ENCODE data around the gene RELN. TPM values are rescaled to one million over a fixed set of nuclear protein-coding genes. Genes with fewer than 3 reads are reported as not detected.

The RELN gene
- total RNA-seq, 2 donors from 2014 or later, result 1.1 to 1.4 TPM

DNA sequence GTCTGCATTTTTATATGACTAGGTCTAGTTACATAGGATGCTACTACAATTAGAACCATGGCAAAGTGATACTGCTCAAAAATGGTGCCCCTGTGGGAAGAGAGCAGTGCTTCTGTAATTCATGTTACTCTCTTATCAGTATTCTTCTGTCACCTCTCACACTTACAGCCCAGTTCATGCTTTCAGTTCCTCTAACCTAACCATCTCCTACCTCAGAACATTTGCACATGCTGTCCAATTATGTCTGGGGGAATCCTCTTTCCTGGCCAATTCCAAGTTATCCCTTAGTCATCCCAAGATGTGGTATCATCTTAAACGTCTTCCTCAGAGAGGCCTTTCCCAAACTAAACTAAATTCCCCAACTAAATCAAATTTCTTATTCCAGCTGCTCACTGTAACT lies 190.2 kb downstream of the RELN start:
- H3K36me3 ChIP-seq, result no peaks in the 10 kb centered on the region
- no peaks in the 10 kb centered on the region for H3K9me3 ChIP-seq
- intact Hi-C loops (cut with DNase I), result no loop called here
- no peaks in the 10 kb centered on the region for H3K27me3 ChIP-seq
- H3K27ac ChIP-seq, result no peak overlapping the region
- DNase-seq, result no peak
- H3K4me1 ChIP-seq, result no peaks in the 10 kb centered on the region
- TF ChIP-seq, protein P1, sequence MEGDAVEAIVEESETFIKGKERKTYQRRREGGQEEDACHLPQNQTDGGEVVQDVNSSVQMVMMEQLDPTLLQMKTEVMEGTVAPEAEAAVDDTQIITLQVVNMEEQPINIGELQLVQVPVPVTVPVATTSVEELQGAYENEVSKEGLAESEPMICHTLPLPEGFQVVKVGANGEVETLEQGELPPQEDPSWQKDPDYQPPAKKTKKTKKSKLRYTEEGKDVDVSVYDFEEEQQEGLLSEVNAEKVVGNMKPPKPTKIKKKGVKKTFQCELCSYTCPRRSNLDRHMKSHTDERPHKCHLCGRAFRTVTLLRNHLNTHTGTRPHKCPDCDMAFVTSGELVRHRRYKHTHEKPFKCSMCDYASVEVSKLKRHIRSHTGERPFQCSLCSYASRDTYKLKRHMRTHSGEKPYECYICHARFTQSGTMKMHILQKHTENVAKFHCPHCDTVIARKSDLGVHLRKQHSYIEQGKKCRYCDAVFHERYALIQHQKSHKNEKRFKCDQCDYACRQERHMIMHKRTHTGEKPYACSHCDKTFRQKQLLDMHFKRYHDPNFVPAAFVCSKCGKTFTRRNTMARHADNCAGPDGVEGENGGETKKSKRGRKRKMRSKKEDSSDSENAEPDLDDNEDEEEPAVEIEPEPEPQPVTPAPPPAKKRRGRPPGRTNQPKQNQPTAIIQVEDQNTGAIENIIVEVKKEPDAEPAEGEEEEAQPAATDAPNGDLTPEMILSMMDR (IDR thresholded peaks at IDR 0.05), result no peak
- H3K9ac ChIP-seq (ENCODE audit: low read depth in 2 of 2, low read length in 2 of 2), result no peak overlapping the region
- no peak overlapping the region for H3K4me3 ChIP-seq

DNA sequence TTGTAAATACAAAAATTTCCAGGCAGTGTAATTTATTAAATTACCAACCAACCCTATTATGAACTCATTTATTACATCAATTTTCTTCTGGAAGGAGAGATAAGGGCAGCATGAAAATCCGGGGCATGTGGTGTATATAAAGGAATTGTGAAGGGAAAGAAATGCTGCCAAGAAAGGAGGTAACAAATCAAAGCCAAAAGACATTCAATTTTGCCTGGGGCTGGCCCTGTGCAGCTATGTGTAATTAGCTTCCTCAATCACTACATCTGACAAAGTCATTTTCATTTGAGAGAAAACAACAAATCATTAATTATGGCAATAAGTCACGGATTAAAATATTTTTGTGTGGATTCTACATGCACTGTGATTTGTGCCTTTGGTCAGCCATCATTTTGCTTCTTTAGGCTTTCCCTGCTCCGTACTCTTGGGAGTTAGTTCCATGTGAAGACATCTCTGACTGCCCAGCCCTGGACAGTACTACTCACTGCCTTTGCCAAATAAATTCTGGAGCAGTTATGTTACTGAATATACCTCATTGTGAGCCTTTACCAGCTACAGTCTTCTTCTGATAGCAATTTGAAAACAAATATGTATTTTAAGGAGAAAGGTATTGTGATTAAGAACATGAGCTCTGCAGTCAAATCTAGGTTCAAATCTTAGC lies 191.7 kb downstream of the RELN start:
- no peak overlapping the region for H3K4me3 ChIP-seq
- TF ChIP-seq, protein P1 (IDR thresholded peaks at IDR 0.05), result no peak
- H3K4me1 ChIP-seq, result no peaks in the 10 kb centered on the region
- H3K27me3 ChIP-seq, result no peaks in the 10 kb centered on the region
- H3K9ac ChIP-seq (ENCODE audit: low read depth in 2 of 2, low read length in 2 of 2), result no peak overlapping the region
- no peak overlapping the region for H3K27ac ChIP-seq
- no peak for DNase-seq
- H3K9me3 ChIP-seq, result no peaks in the 10 kb centered on the region
- intact Hi-C loops (cut with DNase I), result no loop called here
- no peaks in the 10 kb centered on the region for H3K36me3 ChIP-seq

DNA sequence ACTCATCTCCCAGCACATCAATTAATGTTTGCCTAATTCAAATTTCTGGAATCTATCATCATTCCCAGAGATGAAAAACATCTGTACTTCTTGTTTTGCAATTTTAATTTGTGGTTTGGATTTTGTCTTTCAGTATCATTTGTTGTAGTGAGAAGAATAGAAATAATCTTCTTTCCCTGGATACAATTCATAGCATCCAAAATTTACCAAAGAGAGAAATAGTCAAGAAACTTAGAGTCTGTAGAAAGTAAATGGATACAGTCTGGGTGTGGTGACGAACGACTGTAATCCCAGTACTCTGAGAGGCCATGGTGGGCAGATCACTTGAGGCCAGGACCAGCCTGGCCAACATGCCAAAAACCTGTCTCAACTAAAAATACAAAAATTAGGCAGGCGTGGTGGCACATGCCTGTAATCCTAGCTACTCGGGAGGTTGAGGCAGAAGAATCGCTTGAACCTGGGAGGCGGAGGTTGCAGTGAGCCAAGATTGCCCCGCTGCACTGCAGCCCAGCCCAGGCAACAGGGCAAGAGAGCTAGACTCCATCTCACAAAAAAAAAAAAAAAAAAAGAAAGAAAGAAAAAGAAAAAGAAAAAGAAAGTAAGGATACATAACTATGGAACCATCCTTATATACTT lies 193.0 kb downstream of the RELN start:
- no peak overlapping the region for H3K27ac ChIP-seq
- H3K4me1 ChIP-seq, result no peaks in the 10 kb centered on the region
- H3K9me3 ChIP-seq, result no peaks in the 10 kb centered on the region
- intact Hi-C loops (cut with DNase I), result no loop called here
- no peak for DNase-seq
- no peak overlapping the region for H3K9ac ChIP-seq (ENCODE audit: low read depth in 2 of 2, low read length in 2 of 2)
- no peaks in the 10 kb centered on the region for H3K27me3 ChIP-seq
- no peak overlapping the region for H3K4me3 ChIP-seq
- TF ChIP-seq, protein P1 (IDR thresholded peaks at IDR 0.05), result no peak
- no peaks in the 10 kb centered on the region for H3K36me3 ChIP-seq

DNA sequence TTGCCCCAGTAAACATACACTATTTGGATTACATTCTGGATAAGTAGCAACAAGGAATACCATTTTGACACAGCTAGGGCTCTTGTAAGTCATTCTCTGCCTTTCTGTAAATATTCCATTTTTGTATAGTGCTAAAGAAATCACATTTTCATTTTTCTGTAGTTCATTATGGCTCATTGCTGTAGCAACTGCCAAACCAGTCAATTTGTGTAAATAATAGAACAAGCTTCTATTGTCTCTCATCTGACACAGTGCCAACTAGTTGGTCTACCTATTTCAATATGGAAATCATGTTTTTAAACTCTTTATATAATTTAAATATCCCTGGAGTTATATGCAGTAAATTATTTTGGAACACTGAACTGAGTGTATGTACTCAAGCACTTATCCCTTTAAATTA lies 193.7 kb downstream of the RELN start:
- no peak overlapping the region for H3K27ac ChIP-seq
- no peaks in the 10 kb centered on the region for H3K9me3 ChIP-seq
- H3K36me3 ChIP-seq, result no peaks in the 10 kb centered on the region
- DNase-seq, result no peak
- intact Hi-C loops (cut with DNase I), result no loop called here
- H3K9ac ChIP-seq (ENCODE audit: low read depth in 2 of 2, low read length in 2 of 2), result no peak overlapping the region
- H3K27me3 ChIP-seq, result no peaks in the 10 kb centered on the region
- H3K4me3 ChIP-seq, result no peak overlapping the region
- H3K4me1 ChIP-seq, result no peaks in the 10 kb centered on the region
- TF ChIP-seq, protein P1 (IDR thresholded peaks at IDR 0.05), result no peak

DNA sequence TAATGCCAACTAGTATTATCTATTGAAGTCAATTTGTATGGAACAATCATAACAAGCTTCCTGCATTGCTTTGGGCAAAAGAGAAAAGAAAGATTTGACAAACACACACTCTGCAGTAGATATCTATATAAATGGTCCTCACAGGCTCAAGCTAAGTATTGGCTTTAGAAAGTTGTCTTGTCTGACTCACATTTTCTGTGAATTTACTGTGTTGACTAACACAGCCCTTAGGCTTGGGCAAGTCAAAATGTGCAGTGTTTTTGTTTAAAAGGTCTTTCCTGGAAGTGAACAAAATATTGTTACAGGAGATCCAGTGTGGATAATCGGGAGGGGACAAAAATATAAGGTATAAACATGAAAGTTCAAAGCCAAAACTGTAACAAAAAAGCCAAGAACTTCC lies 194.4 kb downstream of the RELN start:
- TF ChIP-seq, protein P1 (IDR thresholded peaks at IDR 0.05), result no peak
- Histone ChIP-seq H3K9ac (ENCODE audit: low read depth in 2 of 2, low read length in 2 of 2) (no peak overlapping the region), H3K27me3 (no peaks in the 10 kb centered on the region), H3K4me1 (no peaks in the 10 kb centered on the region), H3K9me3 (no peaks in the 10 kb centered on the region), H3K27ac (no peak overlapping the region), H3K36me3 (no peaks in the 10 kb centered on the region), H3K4me3 (no peak overlapping the region)
- DNase-seq, result no peak
- intact Hi-C loops (cut with DNase I), result no loop called here
